Lower lobe of right lung (tissue), 2 donors: ENCODE results near the gene TSR3. TPM values are rescaled to one million over a fixed set of nuclear protein-coding genes. Genes with fewer than 3 reads are reported as not detected.

Experiments
- ATAC-seq, 2 donors: fragments of 200-7000 bp; cut with Tn5 transposase; one replicate each; pipeline ENCODE4 v1.9.1; 2020 to 2022; ENCODE audit warnings: mild to moderate bottlenecking in 2 of 2, moderate library complexity in 2 of 2
- DNase-seq: peaks from one replicate; pipeline ENCODE4 v3.0.0-alpha.2; 2020
- H3K27ac ChIP-seq: fragments of 200-600 bp; one replicate; pipeline ENCODE4 v1.8.0; 2022
- H3K27me3 ChIP-seq: fragments of 200-600 bp; one replicate; pipeline ENCODE4 v1.8.0; 2022; ENCODE audit warnings: low read depth
- H3K36me3 ChIP-seq: fragments of 200-600 bp; one replicate; pipeline ENCODE4 v1.8.0; 2022; ENCODE audit warnings: mild to moderate bottlenecking
- H3K4me1 ChIP-seq: fragments of 200-600 bp; one replicate; pipeline ENCODE4 v1.8.0; 2022
- H3K4me3 ChIP-seq: fragments of 200-600 bp; one replicate; pipeline ENCODE4 v1.8.0; 2022; ENCODE audit warnings: mild to moderate bottlenecking
- H3K9me3 ChIP-seq: fragments of 200-600 bp; one replicate; pipeline ENCODE4 v1.8.0; 2022
- CTCF ChIP-seq: fragments of 200-600 bp; IDR thresholded peaks from one replicate; pipeline ENCODE4 v1.8.0; 2022; ENCODE audit warnings: antibody characterized with exemption, mild to moderate bottlenecking
- intact Hi-C: fragments of 100-400 bp; cut with DNase I; formaldehyde crosslinking; loops from one replicate; pipeline ENCODE4 v1.11.0; 2022
- total RNA-seq: library from RNA; stranded (reverse); fragmentation: NEBNext Ultra II Directional; extraction: Animal tissue kit (Norgen Biotek cat#: 25700); gene quantifications from one replicate; pipeline ENCODE4 v1.2.1, GENCODE V29; 2021
- donor health status: DM: no; HTN: yes; CAD: no; lungs with severe emphysema.

Gene TSR3
- total RNA-seq, 1 donor from 2014 or later = 39.5 TPM

- no peaks in the 10 kb centered on the region for H3K9me3 ChIP-seq
- TF ChIP-seq CTCF = no peak
- H3K4me1 ChIP-seq = peaks cover 28% of the 10 kb centered on the region
- DNase-seq = no peak
- no peak for ATAC-seq
- intact Hi-C loops = no loop called here
- H3K36me3 ChIP-seq = peaks cover 51% of the 10 kb centered on the region
- no peak overlapping the region for H3K27ac ChIP-seq
- H3K27me3 ChIP-seq = no peaks in the 10 kb centered on the region
- peak overlapping the region; percentile 79 for H3K4me3 ChIP-seq
Observed at GRCh38 chr16:1312467-1312816, 39.2 kb downstream of the TSR3 start.

GRCh38 chr16:1311738-1312466 lies 39.8 kb downstream of the TSR3 start:
- intact Hi-C loops = no loop called here
- no peaks in the 10 kb centered on the region for H3K9me3 ChIP-seq
- H3K4me1 ChIP-seq = peaks cover 28% of the 10 kb centered on the region
- H3K36me3 ChIP-seq = peaks cover 45% of the 10 kb centered on the region
- no peak for TF ChIP-seq CTCF
- H3K27ac ChIP-seq = peak overlapping the region; percentile 32
- H3K4me3 ChIP-seq = peak overlapping the region; percentile 79
- DNase-seq (no peak), ATAC-seq (no peak)
- H3K27me3 ChIP-seq = no peaks in the 10 kb centered on the region

DNA sequence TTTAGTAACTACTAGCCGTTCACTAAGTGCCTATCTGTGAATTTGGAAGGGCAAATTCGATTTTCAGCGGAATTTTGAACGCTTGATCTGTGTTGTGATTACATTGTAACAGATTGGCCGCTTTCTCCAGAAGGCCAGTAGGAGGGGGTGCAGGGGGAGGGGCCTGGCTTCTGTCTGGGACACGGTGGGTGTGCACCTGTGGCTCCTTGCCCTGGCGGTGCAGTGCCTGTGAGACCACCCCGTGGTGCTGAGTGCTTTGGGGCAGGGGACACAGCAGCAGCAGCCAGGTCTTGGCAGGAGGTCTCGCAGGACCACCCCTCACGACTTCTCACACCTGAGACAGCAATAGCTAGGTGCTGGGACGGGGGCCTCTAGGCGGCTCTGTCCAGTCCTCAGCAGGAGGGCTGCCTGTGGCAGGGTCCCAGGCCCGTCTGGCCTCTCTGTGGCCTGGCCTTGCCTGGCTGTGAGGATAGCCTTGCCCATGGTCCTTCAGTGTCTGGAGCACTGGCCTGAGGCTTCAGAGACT lies 40.4 kb downstream of the TSR3 start:
- no peak for TF ChIP-seq CTCF
- Histone ChIP-seq H3K36me3 (peaks cover 39% of the 10 kb centered on the region), H3K9me3 (no peaks in the 10 kb centered on the region), H3K27ac (peak overlapping the region; percentile 32), H3K27me3 (no peaks in the 10 kb centered on the region), H3K4me1 (peaks cover 28% of the 10 kb centered on the region), H3K4me3 (peak overlapping the region; percentile 79)
- DNase-seq (no peak), ATAC-seq (no peak)
- intact Hi-C loops = no loop called here

GRCh38 chr16:1310832-1311200 lies 40.9 kb downstream of the TSR3 start:
- no peaks in the 10 kb centered on the region for H3K27me3 ChIP-seq
- DNase-seq (no peak), ATAC-seq (no peak)
- TF ChIP-seq CTCF = no peak
- H3K4me3 ChIP-seq = peak overlapping the region; percentile 79
- intact Hi-C loops = no loop called here
- peaks cover 28% of the 10 kb centered on the region for H3K4me1 ChIP-seq
- H3K36me3 ChIP-seq = peaks cover 34% of the 10 kb centered on the region
- H3K9me3 ChIP-seq = no peaks in the 10 kb centered on the region
- H3K27ac ChIP-seq = peak overlapping the region; percentile 74

DNA sequence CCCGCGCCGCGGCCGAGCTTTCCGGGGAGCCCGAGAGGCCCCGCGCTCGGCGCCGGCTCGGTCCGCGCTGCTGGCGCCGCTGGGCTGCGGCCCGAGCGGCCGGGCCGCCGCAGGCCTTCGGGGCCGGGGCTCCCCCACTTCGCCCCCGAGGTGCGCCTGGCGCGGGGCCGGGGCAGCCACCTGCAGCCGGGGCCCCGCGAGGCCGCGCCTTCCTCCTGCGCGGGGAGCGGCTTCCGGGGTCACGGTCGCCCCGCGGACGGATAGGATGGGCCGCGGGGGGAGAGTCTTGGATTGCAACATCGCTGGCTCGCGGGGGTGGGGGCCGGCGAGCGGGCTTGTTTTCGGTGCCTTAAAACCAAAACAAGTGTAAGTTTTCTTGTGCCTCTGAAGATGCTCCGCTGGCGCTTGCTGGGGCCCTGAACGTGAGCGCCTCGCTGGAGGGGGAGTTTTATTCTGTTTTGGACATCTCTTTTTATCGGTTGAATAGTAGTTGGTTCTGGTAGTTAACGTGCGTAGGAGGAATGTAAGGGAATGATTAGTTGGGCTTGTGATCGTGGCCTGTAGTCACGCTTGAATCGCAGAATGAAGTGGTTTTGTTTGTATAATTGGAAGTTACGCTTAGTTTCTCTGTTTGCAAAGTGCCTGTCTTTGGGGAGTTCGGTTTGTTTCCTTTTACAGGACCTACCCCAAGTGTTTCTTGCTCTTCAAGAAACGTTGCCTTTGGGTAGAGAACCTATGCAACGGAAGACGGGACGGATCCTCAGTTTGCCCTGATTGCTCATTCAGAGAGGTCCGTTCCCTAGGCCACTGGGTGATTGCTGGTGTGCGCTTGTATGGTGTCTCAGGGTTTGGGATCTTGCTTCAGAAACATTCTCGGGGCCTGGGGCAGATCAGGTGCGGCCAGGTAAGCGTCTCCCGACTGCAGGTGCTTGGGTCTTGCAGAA lies 41.5 kb downstream of the TSR3 start:
- Histone ChIP-seq H3K27ac (peak overlapping the region; percentile 74), H3K27me3 (no peaks in the 10 kb centered on the region), H3K9me3 (no peaks in the 10 kb centered on the region), H3K36me3 (peaks cover 28% of the 10 kb centered on the region), H3K4me1 (peaks cover 28% of the 10 kb centered on the region), H3K4me3 (peak overlapping the region; percentile 79)
- DNase-seq (peak; percentile 73), ATAC-seq (no peak)
- TF ChIP-seq CTCF = no peak
- intact Hi-C loops = no loop called here
